ENCODE measurements around the gene TM4SF4.
"Not testable (repeated sequence)": the region's sequence is repeated elsewhere in the genome, so short reads cannot be mapped to it uniquely, and the experiment has no call there.

The TM4SF4 gene

DNA sequence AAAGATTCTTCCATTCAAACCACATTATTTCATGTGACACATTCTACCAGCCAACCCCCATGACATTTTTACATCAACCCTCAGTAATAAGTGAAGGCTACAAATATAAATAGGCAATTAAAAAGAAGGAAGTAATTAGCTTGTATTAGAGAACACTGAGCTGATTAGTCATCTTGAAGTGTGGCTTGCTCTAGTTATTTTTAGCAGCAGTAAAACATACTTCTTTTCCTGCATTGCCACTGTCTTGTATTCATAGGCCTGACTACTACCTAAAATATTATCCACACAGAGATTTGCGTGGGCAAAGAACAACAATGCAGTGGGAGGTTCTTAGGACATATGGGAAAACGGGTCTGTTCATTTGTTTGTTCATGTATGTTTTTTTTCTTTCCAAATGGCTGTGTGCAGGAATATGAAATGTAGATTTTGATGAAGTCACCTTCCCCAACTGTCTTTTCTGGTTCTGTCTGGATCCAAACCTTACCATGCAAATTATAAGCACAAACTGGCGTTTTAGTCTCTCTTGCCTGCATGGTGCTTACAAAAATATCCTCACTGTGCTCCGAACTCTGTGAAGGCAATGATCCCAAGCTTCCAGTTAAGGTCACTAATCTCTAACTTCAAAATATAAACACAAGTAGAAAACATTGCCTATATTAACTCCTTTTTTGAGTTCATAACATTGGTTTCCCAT, 31.5 kb upstream of the TM4SF4 start:
- Histone ChIP-seq H3K36me3 (ENCODE audit: low read length) (no peaks in the 10 kb centered on the region), H3K9ac (ENCODE audit: low read length) (no peak overlapping the region), H3K9me2 (replicated peaks; ENCODE audit: insufficient read depth, low read length) (no peaks in the 10 kb centered on the region), H3K27ac (ENCODE audit: low read depth, low read length) (no peak overlapping the region), H3K4me3 (ENCODE audit: insufficient read depth, low read length, poor library complexity, severe bottlenecking) (no peak overlapping the region), H3K79me2 (ENCODE audit: insufficient read depth, low read length) (no peaks in the 10 kb centered on the region), H3K9me3 (ENCODE audit: insufficient read depth, low read length) (no peaks in the 10 kb centered on the region), H3F3A (ENCODE audit: insufficient read depth) (no peaks in the 10 kb centered on the region), H3K4me2 (ENCODE audit: low read depth, low read length, poor library complexity, severe bottlenecking) (no peak overlapping the region), H4K20me1 (ENCODE audit: low read depth, low read length) (no peaks in the 10 kb centered on the region), H2AFZ (ENCODE audit: low read depth, low read length, severe bottlenecking) (no peak overlapping the region), H3K27me3 (ENCODE audit: low read length) (no peaks in the 10 kb centered on the region)
- no peak for TF ChIP-seq EZH2phosphoT487 (conservative IDR thresholded peaks at IDR 0.05; ENCODE audit: low read length)

GRCh38 chr3:149443545-149443912, 31.0 kb upstream of the TM4SF4 start:
- no peak overlapping the region for H3K9ac ChIP-seq (ENCODE audit: low read length)
- H3K4me3 ChIP-seq (ENCODE audit: insufficient read depth, low read length, poor library complexity, severe bottlenecking) = no peak overlapping the region
- no peaks in the 10 kb centered on the region for H3K9me2 ChIP-seq (replicated peaks; ENCODE audit: insufficient read depth, low read length)
- no peaks in the 10 kb centered on the region for H4K20me1 ChIP-seq (ENCODE audit: low read depth, low read length)
- H3K79me2 ChIP-seq (ENCODE audit: insufficient read depth, low read length) = no peaks in the 10 kb centered on the region
- H3K27me3 ChIP-seq (ENCODE audit: low read length) = no peaks in the 10 kb centered on the region
- no peak overlapping the region for H2AFZ ChIP-seq (ENCODE audit: low read depth, low read length, severe bottlenecking)
- no peaks in the 10 kb centered on the region for H3K9me3 ChIP-seq (ENCODE audit: insufficient read depth, low read length)
- H3K27ac ChIP-seq (ENCODE audit: low read depth, low read length) = no peak overlapping the region
- no peak overlapping the region for H3K4me2 ChIP-seq (ENCODE audit: low read depth, low read length, poor library complexity, severe bottlenecking)
- TF ChIP-seq CTCF (IDR thresholded peaks at IDR 0.05; ENCODE audit: insufficient read depth, low read length, poor library complexity, severe bottlenecking) (no peak), EZH2phosphoT487 (conservative IDR thresholded peaks at IDR 0.05; ENCODE audit: low read length) (no peak)
- no peaks in the 10 kb centered on the region for H3K36me3 ChIP-seq (ENCODE audit: low read length)
- H3F3A ChIP-seq (ENCODE audit: insufficient read depth) = no peaks in the 10 kb centered on the region

DNA sequence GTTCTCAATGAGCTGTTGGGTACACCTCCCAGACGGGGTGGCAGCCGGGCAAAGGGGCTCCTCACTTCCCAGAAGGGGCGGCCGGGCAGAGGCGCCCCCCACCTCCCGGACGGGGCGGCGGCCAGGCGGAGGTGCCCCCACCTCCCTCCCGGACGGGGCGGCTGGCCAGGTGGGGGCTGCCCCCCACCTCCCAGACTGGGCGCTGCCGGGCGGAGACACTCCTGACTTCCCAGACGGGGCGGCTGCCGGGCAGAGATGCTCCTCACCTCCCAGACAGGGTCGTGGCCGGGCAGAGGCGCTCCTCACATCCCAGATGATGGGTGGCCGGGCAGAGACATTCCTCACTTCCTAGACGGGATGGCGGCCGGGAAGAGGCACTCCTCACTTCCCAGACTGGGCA, 29.6 kb upstream of the TM4SF4 start:
- H4K20me1 ChIP-seq (ENCODE audit: low read depth, low read length); H3K9me2 ChIP-seq (replicated peaks; ENCODE audit: insufficient read depth, low read length); H2AFZ ChIP-seq (ENCODE audit: low read depth, low read length, severe bottlenecking); H3K9ac ChIP-seq (ENCODE audit: low read length); H3K4me2 ChIP-seq (ENCODE audit: low read depth, low read length, poor library complexity, severe bottlenecking); H3K79me2 ChIP-seq (ENCODE audit: insufficient read depth, low read length); H3K9me3 ChIP-seq (ENCODE audit: insufficient read depth, low read length); H3F3A ChIP-seq (ENCODE audit: insufficient read depth); H3K4me3 ChIP-seq (ENCODE audit: insufficient read depth, low read length, poor library complexity, severe bottlenecking); H3K27me3 ChIP-seq (ENCODE audit: low read length); H3K36me3 ChIP-seq (ENCODE audit: low read length); H3K27ac ChIP-seq (ENCODE audit: low read depth, low read length): not testable (repeated sequence)

- H3K9me2 ChIP-seq (replicated peaks; ENCODE audit: insufficient read depth, low read length) = no peaks in the 10 kb centered on the region
- H3K4me3 ChIP-seq (ENCODE audit: insufficient read depth, low read length, poor library complexity, severe bottlenecking) = no peak overlapping the region
- H3K9ac ChIP-seq (ENCODE audit: low read length) = no peak overlapping the region
- no peak overlapping the region for H3K4me2 ChIP-seq (ENCODE audit: low read depth, low read length, poor library complexity, severe bottlenecking)
- peaks cover 7% of the 10 kb centered on the region; the same call in 1 of the 2 replicates for H3K9me3 ChIP-seq (ENCODE audit: insufficient read depth, low read length)
- no peak for TF ChIP-seq CTCF (IDR thresholded peaks at IDR 0.05; ENCODE audit: insufficient read depth, low read length, poor library complexity, severe bottlenecking)
- TF ChIP-seq EZH2phosphoT487 (conservative IDR thresholded peaks at IDR 0.05; ENCODE audit: low read length) = no peak
- no peaks in the 10 kb centered on the region for H3K36me3 ChIP-seq (ENCODE audit: low read length)
- H2AFZ ChIP-seq (ENCODE audit: low read depth, low read length, severe bottlenecking) = no peak overlapping the region
- no peaks in the 10 kb centered on the region for H3K27me3 ChIP-seq (ENCODE audit: low read length)
- no peaks in the 10 kb centered on the region for H3F3A ChIP-seq (ENCODE audit: insufficient read depth)
- H3K27ac ChIP-seq (ENCODE audit: low read depth, low read length) = no peak overlapping the region
- H3K79me2 ChIP-seq (ENCODE audit: insufficient read depth, low read length) = no peaks in the 10 kb centered on the region
- H4K20me1 ChIP-seq (ENCODE audit: low read depth, low read length) = no peaks in the 10 kb centered on the region
Measured at GRCh38 chr3:149448331-149448831, 26.1 kb upstream of the TM4SF4 start.

All from SU-DHL-6 (cell line).